Measurements from ENCODE around the gene EYS. TPM values are rescaled to one million over a fixed set of nuclear protein-coding genes. Genes with fewer than 3 reads are reported as not detected.

Gene EYS
- total RNA-seq, 2 donors from 2014 or later = 0.20 TPM; not detected in 1

GRCh38 chr6:64230530-64230929, 1476.5 kb downstream of the EYS start:
- no peaks in the 10 kb centered on the region for H3K27me3 Mint-ChIP-seq
- no peak overlapping the region for H3K27ac Mint-ChIP-seq
- no peaks in the 10 kb centered on the region for H3K4me1 Mint-ChIP-seq (ENCODE audit: low read depth in 2 of 2)
- DNase-seq (ENCODE audit: low spot score) = no peak
- no peak for ATAC-seq
- no peaks in the 10 kb centered on the region for H3K9me3 Mint-ChIP-seq
- no peaks in the 10 kb centered on the region for H3K36me3 Mint-ChIP-seq
- no peak overlapping the region for H3K4me3 Mint-ChIP-seq

- H3K27ac Mint-ChIP-seq = no peak overlapping the region
- DNase-seq (ENCODE audit: low spot score) = no peak
- ATAC-seq = no peak
- H3K4me1 Mint-ChIP-seq (ENCODE audit: low read depth in 2 of 2) = no peaks in the 10 kb centered on the region
- peaks cover 4% of the 10 kb centered on the region for H3K9me3 Mint-ChIP-seq
- H3K36me3 Mint-ChIP-seq = no peaks in the 10 kb centered on the region
- H3K27me3 Mint-ChIP-seq = no peaks in the 10 kb centered on the region
- no peak overlapping the region for H3K4me3 Mint-ChIP-seq
Measured at GRCh38 chr6:64227863-64228262, 1479.2 kb downstream of the EYS start.

DNA sequence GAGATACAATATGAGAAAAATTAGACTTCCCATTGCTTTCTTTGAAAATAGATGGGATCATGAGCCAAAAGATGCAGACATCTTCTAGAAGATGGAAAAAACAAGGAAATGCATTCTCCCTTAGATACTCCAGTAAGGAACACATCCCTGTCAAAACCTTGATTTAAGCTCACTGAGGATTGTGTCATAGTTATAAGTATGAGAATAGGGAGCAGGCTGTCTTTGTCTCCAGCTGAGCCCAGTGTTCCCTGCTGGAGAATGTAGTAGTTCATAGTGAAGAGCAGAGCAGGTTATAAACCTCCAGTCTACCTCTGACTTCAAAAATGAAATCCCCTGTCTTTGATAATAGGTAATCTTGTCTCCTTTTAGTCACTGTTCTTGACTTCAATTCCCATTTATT, 1481.5 kb downstream of the EYS start:
- ATAC-seq (no peak), DNase-seq (ENCODE audit: low spot score) (no peak)
- Mint-ChIP-seq H3K27ac (no peak overlapping the region), H3K9me3 (peaks cover 4% of the 10 kb centered on the region), H3K27me3 (no peaks in the 10 kb centered on the region), H3K4me3 (no peak overlapping the region), H3K36me3 (no peaks in the 10 kb centered on the region), H3K4me1 (ENCODE audit: low read depth in 2 of 2) (no peaks in the 10 kb centered on the region)

- no peak overlapping the region for H3K27ac Mint-ChIP-seq
- no peaks in the 10 kb centered on the region for H3K4me1 Mint-ChIP-seq (ENCODE audit: low read depth in 2 of 2)
- peaks cover 4% of the 10 kb centered on the region for H3K9me3 Mint-ChIP-seq
- DNase-seq (ENCODE audit: low spot score) (no peak), ATAC-seq (no peak)
- H3K4me3 Mint-ChIP-seq = no peak overlapping the region
- H3K36me3 Mint-ChIP-seq = no peaks in the 10 kb centered on the region
- no peaks in the 10 kb centered on the region for H3K27me3 Mint-ChIP-seq
Measured at GRCh38 chr6:64224819-64225218, 1482.2 kb downstream of the EYS start.

DNA sequence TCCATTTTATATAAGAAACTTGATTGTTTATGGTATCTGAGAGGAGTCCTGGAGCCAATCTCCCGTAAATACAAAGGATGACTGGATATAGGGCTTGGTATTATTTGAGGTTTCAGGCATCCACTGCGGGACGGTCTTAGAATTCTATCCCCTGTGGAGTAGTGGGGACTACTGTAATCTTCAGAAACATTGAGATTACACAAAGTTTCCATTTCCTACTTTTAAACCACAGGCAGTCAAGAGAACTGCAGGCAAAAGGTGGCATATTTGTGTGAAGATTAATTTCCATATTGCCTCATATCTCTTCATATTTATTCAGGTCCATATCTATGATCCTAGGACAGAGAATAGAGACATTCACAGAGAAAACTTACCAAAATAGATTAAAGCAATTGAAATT, 1485.2 kb downstream of the EYS start:
- Mint-ChIP-seq H3K27ac (no peak overlapping the region), H3K36me3 (no peaks in the 10 kb centered on the region), H3K9me3 (peaks cover 7% of the 10 kb centered on the region), H3K4me3 (no peak overlapping the region), H3K4me1 (ENCODE audit: low read depth in 2 of 2) (no peaks in the 10 kb centered on the region), H3K27me3 (no peaks in the 10 kb centered on the region)
- no peak for DNase-seq (ENCODE audit: low spot score)
- no peak for ATAC-seq

- ATAC-seq = no peak
- Mint-ChIP-seq H3K9me3 (peaks cover 7% of the 10 kb centered on the region), H3K27me3 (no peaks in the 10 kb centered on the region), H3K36me3 (no peaks in the 10 kb centered on the region), H3K4me1 (ENCODE audit: low read depth in 2 of 2) (no peaks in the 10 kb centered on the region), H3K27ac (no peak overlapping the region), H3K4me3 (no peak overlapping the region)
- DNase-seq (ENCODE audit: low spot score) = no peak
Measured at GRCh38 chr6:64220801-64221200, 1486.2 kb downstream of the EYS start.

GRCh38 chr6:64217721-64218620, 1489.1 kb downstream of the EYS start:
- ATAC-seq = no peak
- no peak overlapping the region for H3K27ac Mint-ChIP-seq
- H3K36me3 Mint-ChIP-seq = no peaks in the 10 kb centered on the region

GRCh38 chr6:64214373-64214772, 1492.7 kb downstream of the EYS start:
- no peak for ATAC-seq
- no peak overlapping the region for H3K27ac Mint-ChIP-seq
- no peaks in the 10 kb centered on the region for H3K36me3 Mint-ChIP-seq
- DNase-seq (ENCODE audit: low spot score) = no peak
- H3K9me3 Mint-ChIP-seq = peaks cover 15% of the 10 kb centered on the region
- no peaks in the 10 kb centered on the region for H3K4me1 Mint-ChIP-seq (ENCODE audit: low read depth in 2 of 2)
- H3K27me3 Mint-ChIP-seq = no peaks in the 10 kb centered on the region
- H3K4me3 Mint-ChIP-seq = no peak overlapping the region

More at GRCh38 chr6:64217721-64218620, 1489.1 kb downstream of the EYS start:
- Mint-ChIP-seq H3K9me3 (peaks cover 3% of the 10 kb centered on the region), H3K27me3 (no peaks in the 10 kb centered on the region), H3K4me1 (ENCODE audit: low read depth in 2 of 2) (no peaks in the 10 kb centered on the region), H3K4me3 (no peak overlapping the region)
- no peak for DNase-seq (ENCODE audit: low spot score)

- no peaks in the 10 kb centered on the region for H3K4me1 Mint-ChIP-seq (ENCODE audit: low read depth in 2 of 2)
- H3K36me3 Mint-ChIP-seq = no peaks in the 10 kb centered on the region
- no peak for ATAC-seq
- no peaks in the 10 kb centered on the region for H3K27me3 Mint-ChIP-seq
- no peak overlapping the region for H3K27ac Mint-ChIP-seq
- peaks cover 12% of the 10 kb centered on the region for H3K9me3 Mint-ChIP-seq
- no peak for DNase-seq (ENCODE audit: low spot score)
- H3K4me3 Mint-ChIP-seq = no peak overlapping the region
Measured at GRCh38 chr6:64213697-64214096, 1493.3 kb downstream of the EYS start.

GRCh38 chr6:64197246-64197645, 1509.8 kb downstream of the EYS start:
- DNase-seq (ENCODE audit: low spot score) (no peak), ATAC-seq (no peak)
- H3K27ac Mint-ChIP-seq = no peak overlapping the region
- no peaks in the 10 kb centered on the region for H3K27me3 Mint-ChIP-seq
- H3K4me3 Mint-ChIP-seq = no peak overlapping the region
- H3K36me3 Mint-ChIP-seq = no peaks in the 10 kb centered on the region
- no peaks in the 10 kb centered on the region for H3K4me1 Mint-ChIP-seq (ENCODE audit: low read depth in 2 of 2)
- H3K9me3 Mint-ChIP-seq = peaks cover 7% of the 10 kb centered on the region

DNA sequence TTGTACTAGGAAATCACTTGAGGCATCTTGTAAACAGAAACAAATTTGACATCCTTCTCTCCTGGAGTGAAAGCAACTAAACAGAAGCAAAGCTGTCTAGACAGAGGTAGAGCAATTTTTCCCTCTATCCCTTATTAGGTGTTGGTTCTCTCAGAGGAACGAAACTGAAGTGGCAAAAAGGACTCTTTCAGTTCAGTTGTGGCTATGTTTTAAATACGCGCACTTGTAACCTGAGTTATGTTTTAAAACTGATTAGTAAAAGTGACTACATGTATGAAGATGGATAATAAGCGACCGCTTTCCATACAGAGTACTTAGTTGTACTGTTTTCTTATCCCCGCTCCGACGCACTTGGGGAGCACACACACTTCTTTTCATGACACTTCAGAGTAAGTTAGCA, 1520.4 kb downstream of the EYS start:
- Mint-ChIP-seq H3K36me3 (peaks cover 8% of the 10 kb centered on the region), H3K4me1 (ENCODE audit: low read depth in 2 of 2) (no peaks in the 10 kb centered on the region), H3K27ac (no peak overlapping the region), H3K9me3 (peaks cover 19% of the 10 kb centered on the region), H3K27me3 (no peaks in the 10 kb centered on the region), H3K4me3 (no peak overlapping the region)
- ATAC-seq (no peak), DNase-seq (ENCODE audit: low spot score) (no peak)

DNA sequence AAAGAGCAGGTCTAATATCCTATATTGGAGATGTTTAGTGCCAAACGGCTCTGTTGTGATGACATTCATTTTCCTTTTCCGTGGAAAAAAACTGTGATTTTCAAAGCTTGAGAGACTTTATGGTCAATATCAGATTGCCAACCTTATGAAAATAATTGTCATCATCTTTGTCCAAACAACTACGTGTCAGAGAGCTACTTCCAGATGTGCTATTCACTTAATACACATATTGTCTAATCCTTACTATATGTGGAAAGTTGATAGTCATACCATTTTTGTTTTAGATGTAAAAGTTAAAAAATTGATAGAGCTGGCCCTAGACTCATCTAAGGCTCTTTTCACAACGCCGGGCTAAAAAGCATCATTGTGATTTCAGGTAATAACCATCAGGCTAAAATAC, 1521.4 kb downstream of the EYS start:
- DNase-seq (ENCODE audit: low spot score) = no peak
- Mint-ChIP-seq H3K36me3 (peaks cover 8% of the 10 kb centered on the region), H3K4me1 (ENCODE audit: low read depth in 2 of 2) (no peaks in the 10 kb centered on the region), H3K4me3 (no peak overlapping the region), H3K27ac (no peak overlapping the region), H3K9me3 (peaks cover 18% of the 10 kb centered on the region), H3K27me3 (no peaks in the 10 kb centered on the region)
- no peak for ATAC-seq

- Mint-ChIP-seq H3K36me3 (no peaks in the 10 kb centered on the region), H3K4me1 (ENCODE audit: low read depth in 2 of 2) (no peaks in the 10 kb centered on the region), H3K27me3 (no peaks in the 10 kb centered on the region), H3K27ac (no peak overlapping the region), H3K9me3 (peaks cover 4% of the 10 kb centered on the region), H3K4me3 (no peak overlapping the region)
- DNase-seq (ENCODE audit: low spot score) (no peak), ATAC-seq (no peak)
Measured at GRCh38 chr6:64175296-64175695, 1531.7 kb downstream of the EYS start.

- Mint-ChIP-seq H3K36me3 (no peaks in the 10 kb centered on the region), H3K4me1 (ENCODE audit: low read depth in 2 of 2) (no peaks in the 10 kb centered on the region), H3K9me3 (peaks cover 7% of the 10 kb centered on the region), H3K27me3 (no peaks in the 10 kb centered on the region), H3K4me3 (no peak overlapping the region), H3K27ac (no peak overlapping the region)
- DNase-seq (ENCODE audit: low spot score) = no peak
- no peak for ATAC-seq
Measured at GRCh38 chr6:64170316-64170715, 1536.7 kb downstream of the EYS start.

DNA sequence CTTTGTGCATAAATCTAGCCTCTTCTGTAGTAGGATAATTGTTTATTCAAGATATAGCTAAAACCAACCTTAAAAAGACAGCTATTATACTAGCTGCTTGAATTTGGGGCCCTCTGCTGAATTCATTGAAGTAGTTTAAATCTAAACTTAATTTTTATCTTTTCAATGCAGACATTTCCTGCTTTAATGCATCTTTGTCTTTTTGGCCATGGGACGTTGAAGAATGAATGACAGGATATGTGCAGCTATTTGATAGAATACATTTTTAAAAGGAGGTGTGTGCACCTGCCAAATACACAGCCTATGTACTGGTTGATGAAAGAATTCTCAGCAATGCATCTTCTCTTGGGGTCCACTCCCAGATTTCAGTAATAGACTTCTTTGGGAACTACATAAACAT, 1546.5 kb downstream of the EYS start:
- ATAC-seq (no peak), DNase-seq (ENCODE audit: low spot score) (no peak)
- no peaks in the 10 kb centered on the region for H3K27me3 Mint-ChIP-seq
- no peak overlapping the region for H3K4me3 Mint-ChIP-seq
- no peaks in the 10 kb centered on the region for H3K4me1 Mint-ChIP-seq (ENCODE audit: low read depth in 2 of 2)
- H3K36me3 Mint-ChIP-seq = no peaks in the 10 kb centered on the region
- H3K9me3 Mint-ChIP-seq = peaks cover 11% of the 10 kb centered on the region
- H3K27ac Mint-ChIP-seq = no peak overlapping the region
